Stomach smooth muscle (tissue), 2 donors: ENCODE data around the gene MAP3K1.
"Not testable (repeated sequence)": the region's sequence is repeated elsewhere in the genome, so short reads cannot be mapped to it uniquely, and the experiment has no call there.

Experiments used
- H3K27ac ChIP-seq: one replicate; pipeline ENCODE4 v1.7.0; 2013; ENCODE audit warnings: mild to moderate bottlenecking, low read length, inconsistent platforms
- H3K27me3 ChIP-seq, 2 donors: one replicate each; pipeline ENCODE4 v1.7.0; 2013; ENCODE audit warnings: low read length in 2 of 2; ENCODE audit not compliant: insufficient read depth in 2 of 2, control insufficient read depth in 1 of 2
- H3K36me3 ChIP-seq, 2 donors: one replicate each; pipeline ENCODE4 v1.7.0; 2013; ENCODE audit warnings: low read length in 2 of 2; ENCODE audit not compliant: control insufficient read depth in 2 of 2, insufficient read depth in 2 of 2
- H3K4me1 ChIP-seq: one replicate; pipeline ENCODE4 v1.7.0; 2013; ENCODE audit warnings: low read length; ENCODE audit not compliant: control insufficient read depth, insufficient read depth
- H3K4me3 ChIP-seq, 2 donors: one replicate each; pipeline ENCODE4 v1.7.0; 2013; ENCODE audit warnings: low read length in 2 of 2
- H3K9ac ChIP-seq, 2 donors: one replicate each; pipeline ENCODE4 v1.7.0; 2013; ENCODE audit warnings: low read length in 2 of 2, mild to moderate bottlenecking in 1 of 2
- H3K9me3 ChIP-seq, 2 donors: one replicate each; pipeline ENCODE4 v1.7.0; 2013; ENCODE audit warnings: low read length in 2 of 2; ENCODE audit not compliant: control insufficient read depth in 2 of 2
- donor health status: healthy.
- donor health status: Pancreatic carcinoma.

Gene MAP3K1

DNA sequence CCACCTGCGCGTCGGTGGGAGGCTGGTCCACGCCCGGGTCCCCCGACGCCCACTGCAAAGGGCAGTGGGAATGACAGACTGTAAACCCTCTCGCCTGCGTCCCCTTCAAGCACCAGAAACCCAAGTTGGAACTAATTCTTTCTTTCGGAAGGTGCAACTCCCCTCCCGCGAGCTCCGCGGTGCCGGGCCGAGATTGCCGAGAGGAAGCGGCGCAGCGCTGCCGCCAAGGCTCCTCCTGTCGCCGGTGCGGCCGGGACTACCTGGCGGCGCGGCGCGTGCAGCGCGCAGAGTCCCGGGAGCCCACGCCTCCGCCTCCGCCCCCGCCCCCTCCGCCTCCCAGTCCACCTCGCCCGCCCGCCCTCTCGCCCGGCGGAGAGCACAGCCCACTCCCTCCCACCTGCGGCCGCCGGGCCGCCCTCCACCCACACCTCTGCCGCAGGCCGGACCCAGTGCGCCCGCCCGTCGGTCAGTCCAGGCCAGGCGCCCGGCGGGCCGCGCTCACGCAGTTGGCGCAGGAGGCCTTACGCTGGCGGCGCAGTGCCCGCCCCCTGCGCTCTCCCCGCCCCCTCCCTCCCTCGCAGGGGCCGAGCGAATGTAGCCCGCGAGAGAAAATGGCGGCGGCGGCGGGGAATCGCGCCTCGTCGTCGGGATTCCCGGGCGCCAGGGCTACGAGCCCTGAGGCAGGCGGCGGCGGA lies at the start of gene MAP3K1:
MAP3K1 (plus strand) TSS at position 587 of the 695 bp plus-strand sequence; CDS start at position 612, 25 bp downstream.
- Histone ChIP-seq H3K4me1 (peaks cover 3% of the 10 kb centered on the region), H3K9ac (peak within 1 kb of the TSS; percentile 29 to 72), H3K27me3 (no peaks in the 10 kb centered on the region), H3K36me3 (no peaks in the 10 kb centered on the region), H3K9me3 (no peaks in the 10 kb centered on the region), H3K4me3 (peak within 1 kb of the TSS; percentile 84 to 97), H3K27ac (no peak within 1 kb of the TSS)

DNA sequence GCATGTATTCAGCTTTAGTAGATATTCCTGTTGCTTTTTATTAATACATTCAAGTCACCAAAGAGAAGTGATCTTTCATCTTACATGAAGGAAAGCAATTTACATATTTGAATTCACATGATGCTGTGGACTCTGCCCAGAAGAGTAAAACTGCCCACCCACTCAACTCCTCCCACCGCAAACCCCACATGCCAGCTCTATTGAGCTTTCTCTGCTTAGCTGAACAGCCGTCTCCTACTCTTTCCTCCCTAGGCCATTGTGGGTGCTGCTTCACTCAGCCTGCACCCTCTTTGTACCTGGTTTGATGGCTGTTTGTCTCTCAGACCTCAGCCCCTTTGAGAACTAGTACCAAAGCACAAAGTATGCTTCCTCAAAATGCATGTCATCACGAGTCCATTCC lies 48.4 kb upstream of the MAP3K1 start:
- no peak overlapping the region for H3K27ac ChIP-seq
- no peaks in the 10 kb centered on the region for H3K9me3 ChIP-seq
- H3K4me3 ChIP-seq: no peak overlapping the region
- H3K27me3 ChIP-seq: no peaks in the 10 kb centered on the region
- no peak overlapping the region for H3K9ac ChIP-seq
- H3K36me3 ChIP-seq: no peaks in the 10 kb centered on the region
- no peaks in the 10 kb centered on the region for H3K4me1 ChIP-seq

DNA sequence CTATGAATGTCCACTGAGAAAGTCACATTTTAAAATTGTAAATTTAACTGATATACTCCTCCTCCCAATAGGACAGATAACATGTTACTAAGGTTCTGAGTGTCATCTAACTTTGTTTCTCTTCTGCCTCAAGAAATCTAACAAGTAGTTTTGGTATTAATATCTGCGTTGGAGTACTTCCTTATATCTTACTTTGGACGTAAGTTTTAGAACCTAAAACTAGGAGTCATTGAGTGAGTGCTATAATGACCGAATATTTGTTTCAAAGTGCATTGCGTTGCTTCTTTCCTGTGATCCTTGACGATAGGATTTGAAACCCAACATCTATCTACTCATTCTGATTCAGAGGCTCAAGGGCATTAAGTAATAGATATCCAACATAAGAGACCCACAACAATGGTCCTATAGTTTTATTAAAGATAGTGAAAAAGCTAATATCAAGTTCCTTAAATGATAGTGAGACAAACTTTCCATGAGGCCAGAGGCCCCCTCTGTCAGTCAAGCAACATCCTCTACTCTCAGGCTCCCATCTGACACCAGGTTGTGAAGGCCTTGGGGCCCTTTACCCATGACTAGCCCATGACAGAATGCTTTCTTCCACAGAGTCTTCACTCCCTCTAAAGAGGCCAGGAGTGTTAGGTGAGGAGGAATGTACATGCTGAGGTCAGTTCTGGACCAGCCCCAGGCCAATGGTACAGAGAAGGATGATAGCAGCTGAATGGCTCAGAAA lies 45.3 kb upstream of the MAP3K1 start:
- H3K27me3 ChIP-seq: no peaks in the 10 kb centered on the region
- no peaks in the 10 kb centered on the region for H3K36me3 ChIP-seq
- H3K4me1 ChIP-seq: no peaks in the 10 kb centered on the region
- H3K4me3 ChIP-seq: no peak overlapping the region
- H3K9ac ChIP-seq: no peak overlapping the region
- no peak overlapping the region for H3K27ac ChIP-seq
- no peaks in the 10 kb centered on the region for H3K9me3 ChIP-seq

DNA sequence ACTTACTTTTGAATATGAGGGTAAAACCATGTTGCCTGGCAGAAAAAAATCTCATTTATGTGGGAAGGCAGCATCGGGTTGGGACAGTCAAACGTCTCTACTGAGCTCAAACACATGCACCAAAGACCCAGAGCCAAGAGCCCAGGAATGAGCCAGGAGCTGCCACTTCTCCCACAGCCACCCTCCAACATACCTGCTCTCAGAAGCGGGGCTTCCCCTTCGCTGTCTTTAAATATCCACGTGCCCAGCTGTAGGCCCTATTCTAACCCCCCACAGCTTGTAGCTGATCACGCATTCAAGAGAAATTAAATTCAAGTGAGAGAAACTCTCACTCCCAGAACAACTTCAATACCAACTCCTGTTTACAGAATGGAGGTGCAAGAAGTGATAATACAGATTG lies 42.6 kb upstream of the MAP3K1 start:
- Histone ChIP-seq H3K4me1 (no peaks in the 10 kb centered on the region), H3K36me3 (no peaks in the 10 kb centered on the region), H3K27me3 (no peaks in the 10 kb centered on the region), H3K9me3 (no peaks in the 10 kb centered on the region), H3K4me3 (no peak overlapping the region), H3K9ac (no peak overlapping the region), H3K27ac (no peak overlapping the region)

DNA sequence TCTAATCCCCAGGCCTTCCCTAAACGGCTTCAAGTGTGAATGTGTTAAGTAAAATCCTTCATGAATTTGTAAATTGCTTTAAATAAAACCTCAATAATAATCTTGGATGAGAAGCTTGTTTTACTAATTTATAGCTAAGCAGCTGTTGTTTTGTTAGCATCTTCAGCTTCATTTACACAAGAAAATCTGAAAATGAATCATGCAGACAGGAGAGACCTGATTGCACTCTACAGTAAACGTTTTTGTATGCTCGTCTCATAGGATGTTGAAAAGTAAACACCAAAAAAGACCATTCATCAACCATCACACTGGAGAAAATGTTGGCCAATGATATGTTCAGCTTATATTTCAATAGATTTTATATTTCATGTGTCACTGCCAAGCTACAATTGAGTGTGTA lies 40.4 kb upstream of the MAP3K1 start:
- no peaks in the 10 kb centered on the region for H3K36me3 ChIP-seq
- no peaks in the 10 kb centered on the region for H3K9me3 ChIP-seq
- no peak overlapping the region for H3K27ac ChIP-seq
- no peak overlapping the region for H3K4me3 ChIP-seq
- no peak overlapping the region for H3K9ac ChIP-seq
- no peaks in the 10 kb centered on the region for H3K4me1 ChIP-seq
- H3K27me3 ChIP-seq: no peaks in the 10 kb centered on the region

DNA sequence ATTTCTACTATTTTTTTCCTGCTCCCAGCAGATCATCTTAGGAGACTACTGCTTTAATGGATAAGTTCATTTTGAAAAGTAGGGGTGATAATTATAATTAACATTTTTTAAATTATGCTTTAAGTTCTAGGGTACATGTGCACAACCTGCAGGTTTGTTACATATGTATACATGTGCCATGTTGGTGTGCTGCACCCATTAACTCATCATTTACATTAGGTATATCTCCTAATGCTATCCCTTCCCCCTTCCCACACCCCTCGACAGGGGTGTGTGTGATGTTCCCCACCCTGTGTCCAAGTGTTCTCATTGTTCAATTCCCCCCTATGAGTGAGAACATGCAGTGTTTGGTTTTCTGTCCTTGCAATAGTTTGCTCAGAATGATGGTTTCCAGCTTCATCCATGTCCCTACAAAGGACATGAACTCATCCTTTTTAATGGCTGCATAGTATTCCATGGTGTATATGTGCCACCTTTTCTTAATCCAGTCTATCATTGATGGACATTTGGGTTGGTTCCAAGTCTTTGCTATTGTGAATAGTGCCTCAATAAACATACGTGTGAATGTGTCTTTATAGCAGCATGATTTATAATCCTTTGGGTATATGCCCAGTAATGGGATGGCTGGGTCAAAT lies 39.0 kb upstream of the MAP3K1 start:
- not testable (repeated sequence) for H3K4me1 ChIP-seq

DNA sequence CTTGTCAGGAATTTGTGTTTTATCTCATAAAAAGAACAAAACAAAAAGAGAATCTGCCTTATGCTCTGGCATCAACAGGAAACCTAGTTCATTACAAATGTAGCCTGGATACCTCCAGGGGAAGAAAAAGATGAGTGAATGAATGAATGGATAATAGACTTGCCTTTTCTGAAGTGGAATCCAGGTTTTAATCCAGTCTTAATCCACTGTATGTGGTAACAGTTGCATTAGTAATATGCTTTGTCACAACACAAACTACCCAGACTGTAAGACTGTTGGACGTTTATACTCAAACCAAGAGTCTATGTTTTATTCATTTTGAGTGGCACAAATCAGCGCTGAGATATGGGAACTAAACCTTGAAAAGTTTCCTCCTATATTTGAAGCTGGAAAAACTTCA lies 32.1 kb upstream of the MAP3K1 start:
- Histone ChIP-seq H3K36me3 (no peaks in the 10 kb centered on the region), H3K9me3 (no peaks in the 10 kb centered on the region), H3K27ac (no peak overlapping the region), H3K9ac (no peak overlapping the region), H3K4me1 (no peaks in the 10 kb centered on the region), H3K4me3 (no peak overlapping the region), H3K27me3 (peaks cover 0 to 2% of the 10 kb centered on the region in 2 donors)

More for the DNA sequence above, 39.0 kb upstream of the MAP3K1 start:
- H3K27ac ChIP-seq, H3K4me3 ChIP-seq, H3K36me3 ChIP-seq, H3K9me3 ChIP-seq, H3K9ac ChIP-seq, H3K27me3 ChIP-seq: not testable (repeated sequence)

DNA sequence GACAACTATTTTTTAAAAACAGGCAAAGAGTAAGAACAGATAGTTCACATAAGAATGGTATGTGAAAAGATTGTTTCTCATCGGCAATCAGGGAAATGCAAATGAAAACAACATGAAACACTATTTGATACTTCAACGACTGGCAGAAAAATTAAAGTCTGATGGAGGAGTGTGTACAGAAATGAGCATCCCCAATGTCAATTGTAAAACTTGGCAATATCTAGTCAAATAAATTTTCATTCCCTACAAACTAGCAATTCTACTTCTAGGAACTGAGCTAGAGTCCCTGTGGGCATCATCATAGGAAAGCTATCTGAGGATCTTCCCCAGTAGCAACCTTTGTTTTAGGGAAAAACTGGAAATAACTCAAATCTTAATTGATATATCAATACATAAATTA lies 29.0 kb upstream of the MAP3K1 start:
- H3K4me1 ChIP-seq: no peaks in the 10 kb centered on the region
- no peaks in the 10 kb centered on the region for H3K9me3 ChIP-seq
- H3K4me3 ChIP-seq: no peak overlapping the region
- no peaks in the 10 kb centered on the region for H3K36me3 ChIP-seq
- no peak overlapping the region for H3K9ac ChIP-seq
- H3K27ac ChIP-seq: no peak overlapping the region
- peaks cover 0 to 2% of the 10 kb centered on the region in 2 donors for H3K27me3 ChIP-seq

DNA sequence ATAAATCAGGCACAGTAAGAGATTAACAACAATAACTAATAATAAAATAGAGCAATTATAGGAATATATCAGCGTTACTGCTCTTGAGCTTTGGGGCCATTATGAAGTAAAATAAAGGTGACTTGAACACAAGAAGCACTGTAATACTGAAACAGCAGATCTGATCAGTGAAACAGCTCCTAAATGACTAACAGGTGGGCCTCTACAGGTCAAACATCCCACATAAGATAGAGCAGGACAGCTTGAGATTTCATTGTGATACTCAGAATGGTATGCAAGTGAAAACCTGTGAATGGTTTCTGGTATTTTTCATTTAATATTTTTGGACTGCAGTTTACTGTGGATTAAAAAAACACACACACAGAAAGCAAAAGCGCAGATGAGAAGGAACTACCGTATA lies 24.0 kb upstream of the MAP3K1 start:
- Histone ChIP-seq H3K27me3 (no peaks in the 10 kb centered on the region), H3K4me1 (no peaks in the 10 kb centered on the region), H3K27ac (no peak overlapping the region), H3K9me3 (no peaks in the 10 kb centered on the region), H3K4me3 (no peak overlapping the region), H3K9ac (no peak overlapping the region), H3K36me3 (no peaks in the 10 kb centered on the region)

DNA sequence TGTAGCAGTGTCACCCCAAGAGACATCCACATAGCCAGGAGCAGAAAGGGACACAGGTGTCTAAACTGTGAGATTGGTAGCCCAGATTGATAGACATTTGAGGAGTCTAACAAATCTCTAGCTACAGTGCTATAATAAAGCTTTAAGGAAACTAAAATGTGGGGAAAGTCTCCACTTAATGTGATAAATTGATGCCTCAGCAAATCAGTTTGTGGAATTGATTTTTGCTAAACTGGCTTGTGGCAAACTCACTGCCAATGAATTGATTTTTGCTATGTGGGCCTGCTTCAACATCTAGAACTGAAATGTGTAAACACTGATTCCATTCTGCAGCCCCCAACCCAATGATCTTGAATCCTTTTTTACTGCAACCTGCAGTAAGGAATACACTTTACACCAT lies 16.8 kb upstream of the MAP3K1 start:
- no peaks in the 10 kb centered on the region for H3K36me3 ChIP-seq
- H3K4me3 ChIP-seq: no peak overlapping the region
- no peaks in the 10 kb centered on the region for H3K27me3 ChIP-seq
- no peak overlapping the region for H3K9ac ChIP-seq
- H3K27ac ChIP-seq: no peak overlapping the region
- no peaks in the 10 kb centered on the region for H3K9me3 ChIP-seq
- H3K4me1 ChIP-seq: no peaks in the 10 kb centered on the region

DNA sequence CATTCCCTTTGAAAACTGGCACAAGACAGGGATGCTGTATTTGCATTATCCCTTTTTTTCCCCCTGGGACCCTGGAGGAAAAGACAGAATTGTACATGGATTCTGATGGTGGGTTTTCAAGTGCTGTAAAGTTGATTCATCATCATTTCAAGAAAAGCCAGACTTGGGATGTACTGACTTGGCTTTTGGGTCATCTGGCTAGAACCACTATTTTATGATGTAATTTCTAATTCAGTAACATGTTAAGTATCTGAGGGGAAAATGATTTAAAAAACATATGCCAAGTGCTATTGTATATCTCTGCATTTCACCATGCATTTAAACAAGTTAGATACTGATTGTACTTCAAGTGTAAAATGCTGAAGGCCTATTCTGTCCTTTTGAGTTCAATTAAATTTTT lies 15.2 kb upstream of the MAP3K1 start:
- no peaks in the 10 kb centered on the region for H3K9me3 ChIP-seq
- H3K36me3 ChIP-seq: no peaks in the 10 kb centered on the region
- no peaks in the 10 kb centered on the region for H3K4me1 ChIP-seq
- no peak overlapping the region for H3K9ac ChIP-seq
- no peaks in the 10 kb centered on the region for H3K27me3 ChIP-seq
- H3K27ac ChIP-seq: no peak overlapping the region
- no peak overlapping the region for H3K4me3 ChIP-seq
